ENCODE results near the gene HSPA1L.
A peak's percentile ranks its signal among the peaks of the same experiment; 100 is the strongest.
"Not testable (repeated sequence)": the region's sequence is repeated elsewhere in the genome, so short reads cannot be mapped to it uniquely, and the experiment has no call there.

Gene HSPA1L

DNA sequence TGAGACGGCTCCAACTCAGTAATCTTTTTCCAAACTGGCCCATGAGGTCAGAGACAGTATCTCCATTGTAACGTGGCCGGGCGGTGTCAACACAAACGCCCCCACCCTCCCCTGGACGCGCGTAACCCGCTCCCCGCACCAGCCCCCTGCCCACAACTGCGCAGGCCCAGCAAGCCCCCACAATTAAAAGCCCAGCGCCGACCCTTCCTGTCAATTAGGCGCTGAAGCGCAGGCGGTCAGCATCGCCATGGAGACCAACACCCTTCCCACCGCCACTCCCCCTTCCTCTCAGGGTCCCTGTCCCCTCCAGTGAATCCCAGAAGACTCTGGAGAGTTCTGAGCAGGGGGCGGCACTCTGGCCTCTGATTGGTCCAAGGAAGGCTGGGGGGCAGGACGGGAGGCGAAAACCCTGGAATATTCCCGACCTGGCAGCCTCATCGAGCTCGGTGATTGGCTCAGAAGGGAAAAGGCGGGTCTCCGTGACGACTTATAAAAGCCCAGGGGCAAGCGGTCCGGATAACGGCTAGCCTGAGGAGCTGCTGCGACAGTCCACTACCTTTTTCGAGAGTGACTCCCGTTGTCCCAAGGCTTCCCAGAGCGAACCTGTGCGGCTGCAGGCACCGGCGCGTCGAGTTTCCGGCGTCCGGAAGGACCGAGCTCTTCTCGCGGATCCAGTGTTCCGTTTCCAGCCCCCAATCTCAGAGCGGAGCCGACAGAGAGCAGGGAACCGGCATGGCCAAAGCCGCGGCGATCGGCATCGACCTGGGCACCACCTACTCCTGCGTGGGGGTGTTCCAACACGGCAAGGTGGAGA, at the start of gene HSPA1L, which contains the start of gene HSPA1A:
HSPA1L (minus strand) TSS at position 259 of the 814 bp plus-strand sequence. CDS start 3,311 bp downstream, outside the sequence.
HSPA1A (plus strand) TSS at position 519 of the 814 bp plus-strand sequence; CDS start at position 733, 214 bp downstream.
- DNase-seq (ENCODE audit: low read depth in 4 of 4, low spot score in 1 of 4): peak in 1 of 4 experiments; percentile 58

GRCh38 chr6:31864818-31865204, 49.7 kb upstream of the HSPA1L start:
- no peak for DNase-seq (ENCODE audit: low read depth in 4 of 4, low spot score in 1 of 4)

DNA sequence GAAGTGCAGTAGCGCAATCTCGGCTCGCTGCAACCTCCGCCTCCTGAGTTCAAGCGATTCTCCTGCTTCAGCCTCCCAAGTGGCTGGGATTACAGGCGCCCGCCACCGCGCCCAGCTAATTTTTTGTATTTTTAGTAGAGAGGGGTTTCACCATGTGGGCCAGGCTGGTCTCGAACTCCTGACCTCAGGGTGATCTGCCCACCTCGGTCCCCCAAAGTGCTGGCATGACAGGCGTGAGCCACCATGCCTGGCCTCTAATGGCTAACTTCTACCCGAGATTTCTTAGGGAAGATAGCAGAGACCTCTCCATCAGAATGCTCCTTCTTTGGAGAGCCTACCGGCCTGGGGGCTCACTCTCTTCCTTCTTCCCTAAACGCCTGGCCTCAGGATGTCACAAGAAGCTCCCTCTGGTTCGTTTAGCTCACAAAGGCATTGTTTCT, 49.1 kb upstream of the HSPA1L start:
- not testable (repeated sequence) for DNase-seq (ENCODE audit: low read depth in 4 of 4, low spot score in 1 of 4)

GRCh38 chr6:31862344-31863235, 47.5 kb upstream of the HSPA1L start, which contains the start of gene NEU1:
TSS of gene NEU1 (minus strand) at chr6:31862821. CDS start at chr6:31862776, 45 bp downstream.
- DNase-seq (ENCODE audit: low read depth in 4 of 4, low spot score in 1 of 4): peak; percentile 92 to 98 (median 98)

DNA sequence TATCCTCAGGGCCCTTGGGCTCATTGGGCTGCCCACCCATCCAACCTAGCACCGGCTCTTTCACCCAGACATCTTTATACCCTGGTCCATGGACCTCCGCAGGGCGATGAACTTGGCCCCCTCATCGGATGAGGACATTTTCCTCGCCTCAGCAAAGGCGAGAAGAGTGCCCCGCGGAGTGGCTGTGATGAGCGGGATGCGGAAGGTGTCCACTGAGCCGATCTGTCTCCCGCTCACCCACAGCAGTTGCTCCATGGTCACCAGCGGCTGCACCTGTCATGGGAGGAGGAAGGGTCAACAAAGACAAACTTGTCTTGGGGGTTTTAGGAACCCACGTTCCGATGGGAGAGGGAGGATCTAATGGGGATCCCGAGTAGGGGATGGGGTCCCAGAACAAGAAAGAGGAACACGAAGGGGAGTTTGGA, 46.8 kb upstream of the HSPA1L start:
- DNase-seq (ENCODE audit: low read depth in 4 of 4, low spot score in 1 of 4): no peak

GRCh38 chr6:31861150-31861549, 46.1 kb upstream of the HSPA1L start:
- DNase-seq (ENCODE audit: low read depth in 4 of 4, low spot score in 1 of 4): no peak

DNA sequence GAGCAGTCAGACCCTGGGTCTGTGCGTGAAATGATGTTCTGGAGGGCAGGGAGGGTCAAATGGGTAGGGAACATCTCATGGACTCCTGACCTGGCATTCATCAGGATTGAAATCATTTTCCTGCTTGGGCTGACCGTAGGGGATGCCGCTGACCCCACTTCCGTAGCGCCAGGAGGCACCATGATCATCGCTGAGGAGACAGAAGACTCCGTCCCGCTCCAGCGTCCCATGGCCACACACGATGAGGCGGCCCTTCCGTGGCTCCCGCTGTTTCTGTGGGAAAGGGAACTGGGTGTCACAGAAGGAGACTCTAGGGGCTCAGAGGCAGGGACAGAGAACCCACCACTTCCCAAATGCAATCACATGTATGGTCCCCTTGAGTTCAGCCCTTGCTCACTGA, 45.3 kb upstream of the HSPA1L start:
- no peak for DNase-seq (ENCODE audit: low read depth in 4 of 4, low spot score in 1 of 4)

DNA sequence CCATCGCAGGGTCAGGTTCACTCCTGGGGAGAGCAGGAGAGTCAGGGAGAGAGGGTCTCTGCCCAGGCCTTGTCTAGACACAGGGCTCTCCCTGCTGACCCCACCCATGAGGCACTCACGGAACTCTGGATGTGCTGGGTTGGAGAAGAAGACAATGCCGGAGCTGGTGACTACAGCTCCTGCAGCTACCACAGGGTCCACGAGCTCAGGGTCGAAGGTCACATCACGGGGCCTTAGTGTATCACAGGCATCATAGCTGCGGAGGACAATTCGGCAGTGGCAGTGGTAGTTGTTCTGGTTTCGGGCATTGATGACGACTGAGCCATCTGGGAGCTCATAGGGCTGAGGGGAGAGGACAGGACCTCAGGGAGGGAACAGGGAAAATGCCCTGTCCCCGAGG, 44.8 kb upstream of the HSPA1L start:
- DNase-seq (ENCODE audit: low read depth in 4 of 4, low spot score in 1 of 4): no peak

- no peak for DNase-seq (ENCODE audit: low read depth in 4 of 4, low spot score in 1 of 4)
These were observed 43.6 kb upstream of the HSPA1L start for GRCh38 chr6:31858707-31859106.

DNA sequence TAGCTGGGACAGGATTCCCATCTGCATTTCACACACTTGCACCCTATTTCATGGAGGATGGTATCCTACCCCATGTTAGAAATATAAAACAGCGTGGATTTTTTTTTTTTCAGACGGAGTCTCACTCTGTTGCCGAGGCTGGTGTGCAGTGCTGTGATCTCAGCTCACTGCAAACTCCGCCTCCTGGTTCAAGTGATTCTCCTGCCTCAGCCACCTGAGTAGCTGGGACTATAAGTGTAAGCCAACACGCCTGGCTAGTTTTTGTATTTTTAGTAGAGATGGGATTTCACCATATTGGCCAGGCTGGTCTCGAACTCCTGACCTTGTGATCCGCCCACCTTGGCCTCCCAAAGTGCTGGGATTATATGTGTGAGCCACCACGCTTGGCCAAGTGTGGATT, 42.7 kb upstream of the HSPA1L start:
- DNase-seq (ENCODE audit: low read depth in 4 of 4, low spot score in 1 of 4): not testable (repeated sequence)

GRCh38 chr6:31851980-31852718, 37.1 kb upstream of the HSPA1L start:
- not testable (repeated sequence) for DNase-seq (ENCODE audit: low read depth in 4 of 4, low spot score in 1 of 4)

DNA sequence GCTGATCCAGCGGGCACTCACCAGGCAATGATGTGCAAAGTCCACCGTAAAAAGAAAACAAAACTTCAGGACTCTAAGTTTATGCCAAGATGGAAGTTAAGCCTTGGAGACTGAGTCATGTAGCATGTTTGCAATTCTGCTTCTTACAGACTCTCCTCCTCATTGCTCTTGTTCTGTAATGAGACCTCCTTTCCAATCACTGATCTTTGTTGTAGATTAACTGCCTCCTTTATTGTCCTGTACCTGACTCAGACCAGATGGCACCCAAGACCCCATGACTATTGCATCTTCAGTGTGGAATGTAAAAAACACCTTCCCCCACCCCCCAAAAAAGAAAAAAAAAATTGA, 36.4 kb upstream of the HSPA1L start:
- DNase-seq (ENCODE audit: low read depth in 4 of 4, low spot score in 1 of 4): no peak

DNA sequence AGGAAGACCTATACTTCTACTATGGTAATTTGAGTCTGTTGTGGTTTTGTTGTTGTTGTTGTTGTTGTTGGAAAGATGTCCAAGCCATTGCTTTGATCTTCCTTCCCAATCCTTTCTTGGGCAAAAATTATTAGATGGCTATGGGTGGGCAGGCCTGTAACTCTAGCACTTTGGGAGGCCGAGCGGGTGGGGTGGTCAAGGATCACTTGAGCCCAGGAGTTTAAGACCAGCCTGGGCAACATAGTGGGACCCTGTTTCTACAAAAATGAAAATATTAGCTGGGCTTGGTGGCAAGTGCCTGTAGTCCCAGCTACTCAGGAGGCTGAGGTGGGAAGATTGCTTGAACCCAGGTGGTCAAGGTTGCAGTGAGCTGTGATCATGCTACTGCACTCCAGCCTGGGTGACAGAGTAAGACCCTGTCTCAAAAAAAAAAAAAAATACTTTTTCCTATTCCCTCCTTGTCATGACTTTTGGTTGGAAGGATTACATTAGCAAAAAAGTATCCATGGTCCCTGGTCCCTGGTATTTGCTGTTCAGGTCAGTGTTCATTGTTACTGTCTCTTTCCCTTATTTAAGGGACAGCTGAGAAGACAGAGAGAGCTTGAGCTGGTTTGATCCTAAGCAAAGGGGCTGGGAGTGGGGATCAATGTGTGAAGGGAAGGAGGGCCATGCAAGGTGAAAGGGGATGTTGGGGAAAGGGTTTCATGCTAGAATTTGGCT, 35.8 kb upstream of the HSPA1L start:
- DNase-seq (ENCODE audit: low read depth in 4 of 4, low spot score in 1 of 4): no peak

GRCh38 chr6:31847276-31847978, 32.3 kb upstream of the HSPA1L start:
- DNase-seq (ENCODE audit: low read depth in 4 of 4, low spot score in 1 of 4): no peak

GRCh38 chr6:31844507-31844906, 29.4 kb upstream of the HSPA1L start:
- DNase-seq (ENCODE audit: low read depth in 4 of 4, low spot score in 1 of 4): no peak

DNA sequence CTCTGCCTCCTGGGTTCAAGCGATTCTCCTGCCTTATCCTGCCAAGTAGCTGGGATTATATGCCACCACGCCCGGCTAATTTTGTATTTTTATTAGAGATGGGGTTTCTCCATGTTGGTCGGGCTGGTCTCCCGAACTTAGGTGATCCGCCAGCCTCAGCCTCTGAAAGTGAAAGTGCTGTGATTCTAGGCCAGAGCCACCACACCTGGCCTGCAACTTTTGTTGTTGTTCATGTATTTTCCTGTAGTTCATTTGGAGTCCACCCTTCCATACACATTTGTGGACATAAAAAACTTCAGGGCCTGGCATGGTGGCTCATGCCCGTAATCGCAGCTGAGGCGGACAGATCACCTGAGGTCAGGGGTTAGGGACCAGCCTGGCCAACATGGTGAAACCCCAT, 27.0 kb upstream of the HSPA1L start:
- no peak for DNase-seq (ENCODE audit: low read depth in 4 of 4, low spot score in 1 of 4)

DNA sequence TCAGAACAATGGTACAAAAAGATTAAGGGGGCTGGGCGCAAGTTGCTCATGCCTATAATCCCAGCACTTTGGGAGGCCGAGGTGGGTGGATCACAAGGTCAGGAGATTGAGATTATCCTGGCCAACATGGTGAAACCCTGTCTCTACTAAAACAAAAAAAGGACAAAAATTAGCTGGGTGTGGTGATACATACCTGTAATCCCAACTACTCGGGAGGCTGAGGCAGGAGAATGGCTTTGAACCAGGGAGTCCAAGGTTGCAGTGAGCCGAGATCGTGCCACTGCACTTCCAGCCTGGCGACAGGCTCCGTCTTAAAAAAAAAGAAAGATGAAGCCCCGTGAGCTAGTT, 24.7 kb upstream of the HSPA1L start:
- not testable (repeated sequence) for DNase-seq (ENCODE audit: low read depth in 4 of 4, low spot score in 1 of 4)

DNA sequence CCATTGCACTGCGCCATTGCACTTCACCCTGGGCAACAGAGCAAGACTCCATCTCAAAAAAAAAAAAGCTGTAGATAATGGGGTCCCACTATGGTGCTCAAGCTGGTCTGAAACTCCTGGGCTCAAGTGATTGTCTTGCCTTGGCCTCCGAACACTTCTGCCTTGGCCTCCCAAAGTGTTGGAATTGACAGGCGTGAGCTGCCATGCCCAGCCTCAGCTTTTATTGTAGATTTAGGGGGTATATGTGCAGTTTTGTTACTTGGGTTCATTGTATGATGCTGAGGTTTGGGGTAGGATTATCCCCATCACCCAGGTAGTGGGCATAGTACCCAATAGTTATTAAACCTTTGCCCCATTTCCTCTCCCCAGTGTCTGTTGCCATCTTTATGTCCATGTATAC, 23.9 kb upstream of the HSPA1L start:
- DNase-seq (ENCODE audit: low read depth in 4 of 4, low spot score in 1 of 4): no peak

DNA sequence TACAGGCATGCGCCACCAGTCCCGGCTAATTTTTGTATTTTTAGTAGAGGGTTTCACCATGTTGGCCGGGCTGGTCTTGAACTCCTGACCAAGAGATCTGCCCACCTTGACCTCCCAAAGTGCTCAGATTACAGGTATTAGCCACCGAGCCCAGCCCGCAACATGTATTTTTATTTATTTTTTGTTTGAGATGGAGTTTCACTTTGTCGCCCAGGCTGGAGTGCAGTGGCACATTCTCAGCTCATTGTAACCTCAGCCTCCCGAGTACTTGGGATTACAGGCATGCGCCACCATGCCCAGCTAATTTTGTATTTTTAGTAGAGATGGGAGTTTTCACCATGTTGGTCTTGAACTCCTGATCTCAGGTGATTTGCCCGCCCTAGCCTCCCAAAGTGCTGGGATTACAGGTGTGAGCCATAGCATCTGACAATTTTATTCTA, 23.1 kb upstream of the HSPA1L start:
- DNase-seq (ENCODE audit: low read depth in 4 of 4, low spot score in 1 of 4): not testable (repeated sequence)
